H9 (cell line): ENCODE data around the gene USP43. TPM values are rescaled to one million over a fixed set of nuclear protein-coding genes. Genes with fewer than 3 reads are reported as not detected.

ENCODE experiments used
- DNase-seq: peaks from one replicate; pipeline ENCODE4 v3.0.0-alpha.2; 2017
- H2AFZ ChIP-seq: one replicate; pipeline ENCODE4 v1.6.1; 2013; ENCODE audit warnings: mild to moderate bottlenecking, low read length, control low read depth, moderate library complexity
- H2AK5ac ChIP-seq: 2 replicates; pipeline ENCODE4 v1.6.1; 2013; ENCODE audit warnings: low read length, control low read depth, mixed read lengths; ENCODE audit not compliant: insufficient read length
- H2BK120ac ChIP-seq: one replicate; pipeline ENCODE4 v1.6.1; 2013; ENCODE audit warnings: low read depth, mild to moderate bottlenecking, low read length, control low read depth, inconsistent platforms; ENCODE audit not compliant: poor library complexity, severe bottlenecking
- H2BK12ac ChIP-seq: 2 replicates; pipeline ENCODE4 v1.6.1; 2013; ENCODE audit warnings: low read length, control low read depth, mixed read lengths, low read depth; ENCODE audit not compliant: insufficient read length
- H2BK15ac ChIP-seq: 2 replicates; pipeline ENCODE4 v1.6.1; 2013; ENCODE audit warnings: low read depth, low read length, control low read depth
- H2BK20ac ChIP-seq: one replicate; pipeline ENCODE4 v1.6.1; 2013; ENCODE audit warnings: low read depth, mild to moderate bottlenecking, low read length, control low read depth, inconsistent platforms; ENCODE audit not compliant: poor library complexity, severe bottlenecking
- H2BK5ac ChIP-seq: 2 replicates; pipeline ENCODE4 v1.6.1; 2013; ENCODE audit warnings: low read length, control low read depth, mixed read lengths; ENCODE audit not compliant: insufficient read length
- H3K14ac ChIP-seq: 2 replicates; pipeline ENCODE4 v1.6.1; 2013; ENCODE audit warnings: low read length, control low read depth; ENCODE audit not compliant: insufficient read depth
- H3K18ac ChIP-seq: 2 replicates; pipeline ENCODE4 v1.6.1; 2013; ENCODE audit warnings: low read depth, mild to moderate bottlenecking, mixed read lengths, low read length, control low read depth; ENCODE audit not compliant: insufficient read length
- H3K23ac ChIP-seq: 2 replicates; pipeline ENCODE4 v1.6.1; 2013; ENCODE audit warnings: low read length, control low read depth, mixed read lengths, low read depth; ENCODE audit not compliant: insufficient read length
- H3K23me2 ChIP-seq: 2 replicates; pipeline ENCODE4 v1.6.1; 2013; ENCODE audit warnings: low read depth, mild to moderate bottlenecking, mixed read lengths, low read length, control low read depth; ENCODE audit not compliant: insufficient read length, poor library complexity, severe bottlenecking
- H3K27ac ChIP-seq: 2 replicates; pipeline ENCODE4 v1.5.1; 2013; ENCODE audit warnings: low read length, control low read depth, mixed read lengths, low read depth; ENCODE audit not compliant: insufficient read length
- H3K27me3 ChIP-seq: 2 replicates; pipeline ENCODE4 v1.6.1; 2013; ENCODE audit warnings: low read length, control low read depth, inconsistent platforms; ENCODE audit not compliant: insufficient read depth
- H3K4ac ChIP-seq: 2 replicates; pipeline ENCODE4 v1.6.1; 2013; ENCODE audit warnings: low read depth, mild to moderate bottlenecking, control low read depth, inconsistent platforms, low read length, moderate library complexity
- H3K4me1 ChIP-seq: 2 replicates; pipeline ENCODE4 v1.6.1; 2013; ENCODE audit warnings: low read length, control low read depth, inconsistent platforms; ENCODE audit not compliant: insufficient read depth
- H3K4me2 ChIP-seq: 2 replicates; pipeline ENCODE4 v1.6.1; 2013; ENCODE audit warnings: low read length, control low read depth, mixed read lengths; ENCODE audit not compliant: insufficient read length, insufficient read depth
- H3K56ac ChIP-seq: 2 replicates; pipeline ENCODE4 v1.6.1; 2013; ENCODE audit warnings: low read depth, mild to moderate bottlenecking, mixed read lengths, low read length, control low read depth; ENCODE audit not compliant: insufficient read length
- H3K79me1 ChIP-seq: 2 replicates; pipeline ENCODE4 v1.6.1; 2013; ENCODE audit warnings: low read depth, mild to moderate bottlenecking, moderate library complexity, low read length, control low read depth, inconsistent platforms; ENCODE audit not compliant: insufficient read depth, poor library complexity, severe bottlenecking
- H3K79me2 ChIP-seq: 2 replicates; pipeline ENCODE4 v1.6.1; 2013; ENCODE audit warnings: low read length, control low read depth, inconsistent platforms; ENCODE audit not compliant: insufficient read depth
- H3K9ac ChIP-seq: 2 replicates; pipeline ENCODE4 v1.6.1; 2013; ENCODE audit warnings: low read length, control low read depth, mixed read lengths; ENCODE audit not compliant: insufficient read length; ENCODE audit errors: extremely low read depth
- H3K9me3 ChIP-seq: one replicate; pipeline ENCODE4 v1.6.1; 2013; ENCODE audit warnings: low read depth, low read length, inconsistent platforms; ENCODE audit not compliant: control insufficient read depth
- H3T11ph ChIP-seq: one replicate; pipeline ENCODE4 v1.6.1; 2013; ENCODE audit warnings: mild to moderate bottlenecking, low read length, control low read depth, inconsistent platforms
- H4K20me1 ChIP-seq: one replicate; pipeline ENCODE4 v1.6.1; 2013; ENCODE audit not compliant: control insufficient read depth, insufficient read length, insufficient read depth
- H4K5ac ChIP-seq: 2 replicates; pipeline ENCODE4 v1.6.1; 2013; ENCODE audit warnings: low read depth, mild to moderate bottlenecking, mixed read lengths, low read length, control low read depth; ENCODE audit not compliant: insufficient read length
- H4K8ac ChIP-seq: replicated peaks from 2 replicates; pipeline ENCODE4 v1.6.1; 2013; ENCODE audit warnings: low read length, control low read depth, mixed read lengths, low read depth; ENCODE audit not compliant: insufficient read length
- H4K91ac ChIP-seq: 2 replicates; pipeline ENCODE4 v1.6.1; 2013; ENCODE audit warnings: low read depth, mild to moderate bottlenecking, moderate library complexity, mixed read lengths, low read length, control low read depth; ENCODE audit not compliant: insufficient read length
- H3K27ac Mint-ChIP-seq, 3 experiments: 2 replicates in 2 of 3; 3 replicates in 1 of 3; pipeline ENCODE4 v1.8.0; 2020 to 2021; ENCODE audit warnings: mixed read lengths in 3 of 3, mild to moderate bottlenecking in 1 of 3, moderate library complexity in 1 of 3
- H3K27me3 Mint-ChIP-seq: 2 replicates; pipeline ENCODE4 v1.8.0; 2021; ENCODE audit warnings: low read depth, mild to moderate bottlenecking, moderate library complexity, mixed read lengths
- H3K36me3 Mint-ChIP-seq, 3 experiments: 2 replicates in 2 of 3; 3 replicates in 1 of 3; pipeline ENCODE4 v1.8.0; 2020 to 2021; ENCODE audit warnings: low read depth in 3 of 3, mixed read lengths in 3 of 3; ENCODE audit not compliant: insufficient read depth in 1 of 3
- H3K4me1 Mint-ChIP-seq, 2 experiments: 2 replicates each; pipeline ENCODE4 v1.8.0; 2020; ENCODE audit warnings: mixed read lengths in 2 of 2
- H3K4me3 Mint-ChIP-seq, 2 experiments: 2 replicates in 1 of 2; 3 replicates in 1 of 2; pipeline ENCODE4 v1.8.0; 2020 to 2021; ENCODE audit warnings: mild to moderate bottlenecking in 2 of 2, mixed read lengths in 2 of 2, moderate library complexity in 1 of 2
- H3K9me3 Mint-ChIP-seq, 2 experiments: 2 replicates in 1 of 2; 3 replicates in 1 of 2; pipeline ENCODE4 v1.8.0; 2020; ENCODE audit warnings: mild to moderate bottlenecking in 2 of 2, mixed read lengths in 2 of 2, moderate library complexity in 1 of 2
- CTCF ChIP-seq: fragments of 200-600 bp; sonication (generic); conservative IDR thresholded peaks from 3 replicates; pipeline ENCODE4 v1.8.0; 2021; ENCODE audit warnings: antibody characterized with exemption, mild to moderate bottlenecking
- WGBS: extraction: QIAGEN DNeasy Blood & Tissue Kit; methylation state at CpG from one replicate; pipeline ENCODE4 v1.1.7; 2013; ENCODE audit warnings: missing lambda C conversion rate, low lambda C conversion rate, mixed read lengths; ENCODE audit not compliant: insufficient read length; ENCODE audit errors: extremely low coverage; 5-methylcytosine and 5-hydroxymethylcytosine counted together
- total RNA-seq: library from RNA; stranded (reverse); gene quantifications from 2 replicates; pipeline ENCODE4 v1.2.1, GENCODE V29; 2021

The USP43 gene
- total RNA-seq, 1 experiment from 2014 or later: 5.2 TPM

- H2BK15ac ChIP-seq: no peak overlapping the region
- H4K8ac ChIP-seq: no peak overlapping the region
- no peaks in the 10 kb centered on the region for H3K79me1 ChIP-seq
- H3K9ac ChIP-seq: no peak overlapping the region
- H4K5ac ChIP-seq: no peak overlapping the region
- no peak overlapping the region for H3T11ph ChIP-seq
- H3K27me3 ChIP-seq: no peaks in the 10 kb centered on the region
- no peaks in the 10 kb centered on the region for H3K23me2 ChIP-seq
- H2BK20ac ChIP-seq: no peak overlapping the region
- H2AFZ ChIP-seq: no peak overlapping the region
- Mint-ChIP-seq H3K27me3 (peaks cover 6% of the 10 kb centered on the region), H3K4me3 (no peak overlapping the region), H3K36me3 (0 out of 7 replicates have a peak, but pooled peaks cover 0 to 3% (median 0%) of the 10 kb centered on the region in 3 experiments), H3K4me1 (peaks cover 6 to 8% of the 10 kb centered on the region in 2 experiments), H3K27ac (peak overlapping the region in 1 of 3 experiments; percentile 41; a peak in 2 of 7 replicates), H3K9me3 (peaks cover 7 to 8% of the 10 kb centered on the region in 2 experiments; a peak in 4 of 5 replicates)
- no peak overlapping the region for H3K23ac ChIP-seq
- no peaks in the 10 kb centered on the region for H3K9me3 ChIP-seq
- no peak overlapping the region for H2BK5ac ChIP-seq
- H2AK5ac ChIP-seq: no peak overlapping the region
- H3K79me2 ChIP-seq: no peaks in the 10 kb centered on the region
- no peaks in the 10 kb centered on the region for H3K4me1 ChIP-seq
- H4K20me1 ChIP-seq: no peaks in the 10 kb centered on the region
- TF ChIP-seq CTCF: no peak
- no peak overlapping the region for H4K91ac ChIP-seq
- no peak overlapping the region for H3K14ac ChIP-seq
- H3K27ac ChIP-seq: no peak overlapping the region
- no peak overlapping the region for H3K4ac ChIP-seq
- no peak overlapping the region for H3K4me2 ChIP-seq
- H3K18ac ChIP-seq: no peak overlapping the region
- no CpG with 5 or more reads among the region's 9 CpGs for WGBS
- no peak for DNase-seq
- H2BK12ac ChIP-seq: no peak overlapping the region
- no peak overlapping the region for H3K56ac ChIP-seq
- H2BK120ac ChIP-seq: no peak overlapping the region
Measured at GRCh38 chr17:9776911-9777310, 131.6 kb downstream of the USP43 start.

Other genes with a start within 250 kb of the USP43 start
- 43.3 and 55.1 TPM in 2 replicates for gene STX8, start 69.7 kb upstream of the USP43 start, total RNA-seq
- not detected in 2 replicates for gene CFAP52, start 68.9 kb upstream of the USP43 start, total RNA-seq
- not detected in 2 replicates for gene DHRS7C, start 146.1 kb downstream of the USP43 start, total RNA-seq
- not detected in 2 replicates for gene GSG1L2, start 176.6 kb downstream of the USP43 start, total RNA-seq
- not detected in 2 replicates for gene GLP2R, start 180.4 kb downstream of the USP43 start, total RNA-seq